HepG2 (cell line): Measurements from ENCODE around the gene ACOT13. TPM values are rescaled to one million over a fixed set of nuclear protein-coding genes. Genes with fewer than 3 reads are reported as not detected.

ENCODE experiments used
- BATF2 ChIP-seq: sonication (generic); formaldehyde crosslinking; IDR thresholded peaks from 2 replicates; pipeline ENCODE4 v1.8.0; 2022; ENCODE audit warnings: mild to moderate bottlenecking, missing genetic modification reagents, moderate library complexity
- FOSL2 ChIP-seq: sonication (generic); formaldehyde crosslinking; IDR thresholded peaks from 2 replicates; pipeline ENCODE4 v1.4.0; 2020; ENCODE audit warnings: missing genetic modification reagents
- GFI1 ChIP-seq: sonication (generic); formaldehyde crosslinking; IDR thresholded peaks from 2 replicates; pipeline ENCODE4 v1.5.0; 2020; ENCODE audit warnings: missing genetic modification reagents, mild to moderate bottlenecking, borderline replicate concordance
- GTF2F1 ChIP-seq: fragments of 150-350 bp; IDR thresholded peaks from 2 replicates; pipeline ENCODE4 v1.6.1; 2014; ENCODE audit warnings: low read length
- HMGA1 ChIP-seq: sonication (generic); formaldehyde crosslinking; conservative IDR thresholded peaks from 2 replicates; pipeline ENCODE4 v1.4.0; 2020; ENCODE audit warnings: missing genetic modification reagents
- JDP2 ChIP-seq: sonication (generic); formaldehyde crosslinking; IDR thresholded peaks from 2 replicates; pipeline ENCODE4 v1.8.1; 2022; ENCODE audit warnings: missing genetic modification reagents, borderline replicate concordance
- KMT2A ChIP-seq: sonication (generic); formaldehyde crosslinking; IDR thresholded peaks from 2 replicates; pipeline ENCODE4 v1.4.0; 2020; ENCODE audit warnings: missing genetic modification reagents
- MTERF4 ChIP-seq: sonication (generic); formaldehyde crosslinking; IDR thresholded peaks from 2 replicates; pipeline ENCODE4 v1.8.0; 2023; ENCODE audit warnings: mild to moderate bottlenecking, missing genetic modification reagents
- NFYB ChIP-seq: sonication (generic); formaldehyde crosslinking; IDR thresholded peaks from 2 replicates; pipeline ENCODE4 v1.4.0; 2020; ENCODE audit warnings: missing genetic modification reagents
- NR3C1 ChIP-seq: sonication (generic); formaldehyde crosslinking; IDR thresholded peaks from 2 replicates; pipeline ENCODE4 v1.4.0; 2020; ENCODE audit warnings: missing genetic modification reagents
- PRDM4 ChIP-seq: sonication (generic); formaldehyde crosslinking; IDR thresholded peaks from 2 replicates; pipeline ENCODE4 v1.9.0; 2021; ENCODE audit warnings: missing genetic modification reagents, borderline replicate concordance
- RAD21 ChIP-seq: fragments of 450-650 bp; formaldehyde crosslinking; IDR thresholded peaks from 2 replicates; pipeline ENCODE4 v1.5.0; 2020; ENCODE audit warnings: mild to moderate bottlenecking
- RELA ChIP-seq: sonication (generic); formaldehyde crosslinking; IDR thresholded peaks from 2 replicates; pipeline ENCODE4 v1.4.0; 2020; ENCODE audit warnings: missing genetic modification reagents
- RFXAP ChIP-seq: sonication (generic); formaldehyde crosslinking; IDR thresholded peaks from 2 replicates; pipeline ENCODE4 v1.4.0; 2020; ENCODE audit warnings: missing genetic modification reagents, borderline replicate concordance
- RXRA ChIP-seq: sonication (generic); formaldehyde crosslinking; IDR thresholded peaks from 2 replicates; pipeline ENCODE4 v1.5.1; 2020; ENCODE audit warnings: missing genetic modification reagents
- SAP130 ChIP-seq: IDR thresholded peaks from 2 replicates; pipeline ENCODE4 v1.6.1; 2016; ENCODE audit warnings: low read depth
- SNRNP70 ChIP-seq: fragments of 200-400 bp; formaldehyde crosslinking; IDR thresholded peaks from 2 replicates; pipeline ENCODE4 v1.6.1; 2017; ENCODE audit warnings: mild to moderate bottlenecking, low read depth, low read length, moderate library complexity
- YEATS4 ChIP-seq: sonication (generic); formaldehyde crosslinking; IDR thresholded peaks from 2 replicates; pipeline ENCODE4 v1.4.0; 2020; ENCODE audit warnings: missing genetic modification reagents, borderline replicate concordance
- ZFP1 ChIP-seq: IDR thresholded peaks from 2 replicates; pipeline ENCODE4 v1.6.1; 2016
- ZFP62 ChIP-seq: sonication (generic); formaldehyde crosslinking; IDR thresholded peaks from 2 replicates; pipeline ENCODE4 v1.4.0; 2020; ENCODE audit warnings: missing genetic modification reagents
- ZNF3 ChIP-seq: IDR thresholded peaks from 2 replicates; pipeline ENCODE4 v1.7.0; 2017; ENCODE audit warnings: inconsistent platforms
- ZNF382 ChIP-seq: sonication (generic); formaldehyde crosslinking; IDR thresholded peaks from 2 replicates; pipeline ENCODE4 v1.5.0; 2020; ENCODE audit warnings: missing genetic modification reagents, mild to moderate bottlenecking, borderline replicate concordance
- ZNF460 ChIP-seq: sonication (generic); formaldehyde crosslinking; IDR thresholded peaks from 2 replicates; pipeline ENCODE4 v1.5.1; 2020; ENCODE audit warnings: missing genetic modification reagents, mild to moderate bottlenecking, borderline replicate concordance
- ZNF557 ChIP-seq: sonication (generic); formaldehyde crosslinking; IDR thresholded peaks from 2 replicates; pipeline ENCODE4 v1.4.0; 2020; ENCODE audit warnings: missing genetic modification reagents
- polyA plus RNA-seq, 8 experiments: library from polyadenylated mRNA; depleted of rRNA in 3 of 8; stranded (reverse) in 7 of 8; unstranded in 1 of 8; fragments of >200 nt; fragmentation: Illumina TruSeq in 4 of 8; extraction: Trizol in 4 of 8; gene quantifications; 2 replicates each; pipeline versions ENCODE4 v1.2.1 to v1.2.3, GENCODE V29; 2011 to 2016; ENCODE audit warnings: low read depth in 4 of 8, missing spikeins in 1 of 8, mixed read lengths in 1 of 8; ENCODE audit not compliant: insufficient read depth in 1 of 8
- total RNA-seq, 5 experiments: library from RNA; depleted of rRNA; stranded (reverse); fragments of >200 nt; fragmentation: Illumina TruSeq; extraction: Trizol; gene quantifications; 2 replicates each; pipeline ENCODE4 v1.2.3, GENCODE V29; 2016; ENCODE audit warnings: low read depth in 1 of 5
- TF ChIP-seq, protein P1 (sequence below): IDR thresholded peaks from 2 replicates; pipeline ENCODE4 v1.6.1; 2016; ENCODE audit warnings: control low read depth

Gene ACOT13
- total and polyA plus RNA-seq, 2 of the 13 experiments (the other 11 are each of a cell fraction or from before 2014, with no cell fraction given), result 31.5 to 45.1 TPM

DNA sequence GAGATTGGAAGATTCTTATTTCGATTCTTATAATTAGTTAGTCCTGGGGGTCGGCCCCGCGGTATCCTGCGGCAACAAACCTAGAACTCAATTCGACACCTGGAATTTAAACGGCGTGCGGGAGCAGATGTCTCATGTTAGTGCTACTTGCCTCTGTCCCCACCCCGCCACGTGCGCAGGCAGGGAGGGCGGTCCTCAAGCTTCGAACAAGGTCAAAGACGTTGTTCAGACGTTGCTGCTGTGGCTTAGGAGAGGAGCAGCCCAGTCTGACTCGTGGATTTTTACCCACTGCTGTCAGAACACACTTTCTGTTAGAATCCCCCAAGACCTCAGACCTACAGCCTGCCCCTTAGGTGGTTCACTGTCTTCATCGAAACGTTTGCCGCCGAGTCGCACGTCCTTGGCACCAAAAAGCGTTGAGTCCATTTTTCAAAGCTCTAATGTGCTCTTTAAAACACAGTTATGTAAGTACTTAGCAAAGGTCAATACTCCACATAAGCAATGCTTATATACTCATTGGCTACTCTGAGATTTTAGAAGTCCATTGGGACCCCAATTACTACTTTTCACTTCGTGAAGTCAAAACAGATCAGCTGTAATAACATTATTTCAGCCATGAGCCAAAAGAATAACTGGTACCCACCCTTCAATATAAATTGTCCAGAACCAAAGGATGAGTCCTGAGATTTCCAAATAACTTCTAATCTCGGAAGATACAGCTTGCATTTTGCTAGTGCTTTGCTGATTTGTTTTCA is 54.8 kb downstream of the ACOT13 start (continued):
- TF ChIP-seq RXRA (CRISPR knock-in tag) (peak; percentile 85), ZNF382 (CRISPR knock-in tag) (no peak), GTF2F1 (no peak), GFI1 (CRISPR knock-in tag) (peak; percentile 80; the same call in 1 of the 2 replicates), MTERF4 (CRISPR knock-in tag) (no peak; the same call in 1 of the 2 replicates), ZNF3 (CRISPR knock-in tag) (no peak; the same call in 1 of the 2 replicates), RELA (no peak), ZFP62 (CRISPR knock-in tag) (no peak), YEATS4 (CRISPR knock-in tag) (peak; percentile 100), NR3C1 (CRISPR knock-in tag) (no peak), SNRNP70 (no peak), SAP130 (CRISPR knock-in tag) (peak; percentile 96), HMGA1 (no peak), RFXAP (CRISPR knock-in tag) (peak; percentile 70; the same call in 1 of the 2 replicates), ZNF557 (peak; percentile 81; the same call in 1 of the 2 replicates), ZFP1 (CRISPR knock-in tag) (peak; percentile 16), PRDM4 (no peak), RAD21 (CRISPR knock-in tag) (peak; percentile 66), ZNF460 (no peak), BATF2 (CRISPR knock-in tag) (no peak; the same call in 1 of the 2 replicates), FOSL2 (CRISPR knock-in tag) (no peak; the same call in 1 of the 2 replicates), KMT2A (CRISPR knock-in tag) (peak; percentile 36; the same call in 1 of the 2 replicates), JDP2 (no peak), NFYB (CRISPR knock-in tag) (no peak)
- TF ChIP-seq, protein P1, sequence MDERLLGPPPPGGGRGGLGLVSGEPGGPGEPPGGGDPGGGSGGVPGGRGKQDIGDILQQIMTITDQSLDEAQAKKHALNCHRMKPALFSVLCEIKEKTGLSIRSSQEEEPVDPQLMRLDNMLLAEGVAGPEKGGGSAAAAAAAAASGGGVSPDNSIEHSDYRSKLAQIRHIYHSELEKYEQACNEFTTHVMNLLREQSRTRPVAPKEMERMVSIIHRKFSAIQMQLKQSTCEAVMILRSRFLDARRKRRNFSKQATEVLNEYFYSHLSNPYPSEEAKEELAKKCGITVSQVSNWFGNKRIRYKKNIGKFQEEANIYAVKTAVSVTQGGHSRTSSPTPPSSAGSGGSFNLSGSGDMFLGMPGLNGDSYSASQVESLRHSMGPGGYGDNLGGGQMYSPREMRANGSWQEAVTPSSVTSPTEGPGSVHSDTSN, result no peak
